Liver (tissue), 3 donors: ENCODE results near the gene SMYD5.

Source experiments
- EGR1 ChIP-seq, 2 donors: IDR thresholded peaks; 2 replicates each; pipeline ENCODE4 v1.6.1; 2016 to 2018; ENCODE audit warnings: antibody characterized with exemption in 2 of 2, low read depth in 2 of 2
- FOXA1 ChIP-seq: IDR thresholded peaks from 2 replicates; pipeline ENCODE4 v1.6.1; 2016; ENCODE audit warnings: antibody characterized with exemption
- GABPA ChIP-seq, 2 donors: IDR thresholded peaks in 1 of 2; conservative IDR thresholded peaks in 1 of 2; 2 replicates each; pipeline ENCODE4 v1.6.1; 2016; ENCODE audit warnings: antibody characterized with exemption in 2 of 2, mild to moderate bottlenecking in 1 of 2, moderate library complexity in 1 of 2
- HNF4G ChIP-seq: IDR thresholded peaks from 2 replicates; pipeline ENCODE4 v1.6.1; 2016; ENCODE audit warnings: antibody characterized with exemption
- JUND ChIP-seq, 2 donors: IDR thresholded peaks; 2 replicates each; pipeline ENCODE4 v1.6.1; 2016; ENCODE audit warnings: antibody characterized with exemption in 2 of 2
- MAX ChIP-seq: IDR thresholded peaks from 2 replicates; pipeline ENCODE4 v1.6.1; 2016; ENCODE audit warnings: antibody characterized with exemption
- NR2F2 ChIP-seq: IDR thresholded peaks from 2 replicates; pipeline ENCODE4 v1.6.1; 2016; ENCODE audit warnings: antibody characterized with exemption
- RAD21 ChIP-seq, 2 donors: IDR thresholded peaks; 2 replicates each; pipeline ENCODE4 v1.6.1; 2016; ENCODE audit warnings: antibody characterized with exemption in 2 of 2, mild to moderate bottlenecking in 2 of 2
- REST ChIP-seq: IDR thresholded peaks from 2 replicates; pipeline ENCODE4 v1.6.1; 2016; ENCODE audit warnings: antibody characterized with exemption, mild to moderate bottlenecking
- SP1 ChIP-seq: IDR thresholded peaks from 2 replicates; pipeline ENCODE4 v1.6.1; 2018; ENCODE audit warnings: antibody characterized with exemption, mild to moderate bottlenecking
- YY1 ChIP-seq: IDR thresholded peaks from 2 replicates; pipeline ENCODE4 v1.6.1; 2016; ENCODE audit warnings: antibody characterized with exemption, mild to moderate bottlenecking
- TF ChIP-seq, protein P1 (sequence below): fragments of 150-350 bp; IDR thresholded peaks from 2 replicates; pipeline ENCODE4 v1.5.1; 2017; ENCODE audit warnings: improper control_type of control experiment, low read depth, low read length; ENCODE audit not compliant: missing input control
- TF ChIP-seq, protein P2 (sequence below): IDR thresholded peaks from 2 replicates; pipeline ENCODE4 v1.6.1; 2016; ENCODE audit warnings: antibody characterized with exemption
- TF ChIP-seq, protein P3 (sequence below): IDR thresholded peaks from 2 replicates; pipeline ENCODE4 v1.6.1; 2016; ENCODE audit warnings: antibody characterized with exemption
- donor health status: healthy.
- donor health status: healthy.

DNA sequence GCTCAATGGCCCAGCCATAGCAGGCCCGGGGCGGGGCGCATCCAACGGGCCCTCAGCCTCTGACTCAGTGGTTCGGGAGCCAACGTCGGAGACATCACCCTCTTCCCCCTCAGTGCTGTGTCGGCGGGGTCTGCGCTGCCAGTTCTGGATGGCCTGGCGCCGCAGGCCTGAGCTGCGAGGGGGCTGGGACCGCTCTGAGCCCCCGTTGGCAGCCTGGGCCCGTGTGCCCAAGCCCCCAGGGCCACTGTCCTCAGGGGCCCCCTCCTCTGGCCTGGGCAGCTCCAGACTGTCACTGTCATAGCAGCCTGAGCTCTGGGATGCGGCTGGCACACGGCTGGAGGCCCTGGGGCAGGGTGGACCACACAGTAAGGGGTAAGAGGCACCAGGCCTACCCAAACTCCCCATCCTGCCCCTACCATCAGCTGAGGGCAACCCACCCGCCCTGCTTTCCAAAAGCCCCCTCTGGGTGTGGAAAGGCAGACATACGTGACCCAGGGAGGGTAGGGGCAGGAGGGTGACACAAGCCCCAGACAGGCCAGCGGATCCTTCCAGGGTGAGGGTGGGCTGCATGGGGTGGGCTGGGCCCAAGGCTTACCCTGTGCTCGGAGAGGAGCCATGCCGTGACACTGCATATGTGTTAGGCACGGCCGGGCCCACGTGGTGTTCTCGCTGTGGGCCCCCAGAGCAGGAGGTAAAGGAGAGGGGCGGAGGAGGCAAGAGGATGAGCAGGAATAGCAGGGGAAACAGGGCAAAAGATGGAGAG, 51.4 kb downstream of the SMYD5 start:
- no peak for TF ChIP-seq RAD21 (IDR thresholded peaks at IDR 0.05)
- TF ChIP-seq NR2F2: no peak
- TF ChIP-seq, protein P1, sequence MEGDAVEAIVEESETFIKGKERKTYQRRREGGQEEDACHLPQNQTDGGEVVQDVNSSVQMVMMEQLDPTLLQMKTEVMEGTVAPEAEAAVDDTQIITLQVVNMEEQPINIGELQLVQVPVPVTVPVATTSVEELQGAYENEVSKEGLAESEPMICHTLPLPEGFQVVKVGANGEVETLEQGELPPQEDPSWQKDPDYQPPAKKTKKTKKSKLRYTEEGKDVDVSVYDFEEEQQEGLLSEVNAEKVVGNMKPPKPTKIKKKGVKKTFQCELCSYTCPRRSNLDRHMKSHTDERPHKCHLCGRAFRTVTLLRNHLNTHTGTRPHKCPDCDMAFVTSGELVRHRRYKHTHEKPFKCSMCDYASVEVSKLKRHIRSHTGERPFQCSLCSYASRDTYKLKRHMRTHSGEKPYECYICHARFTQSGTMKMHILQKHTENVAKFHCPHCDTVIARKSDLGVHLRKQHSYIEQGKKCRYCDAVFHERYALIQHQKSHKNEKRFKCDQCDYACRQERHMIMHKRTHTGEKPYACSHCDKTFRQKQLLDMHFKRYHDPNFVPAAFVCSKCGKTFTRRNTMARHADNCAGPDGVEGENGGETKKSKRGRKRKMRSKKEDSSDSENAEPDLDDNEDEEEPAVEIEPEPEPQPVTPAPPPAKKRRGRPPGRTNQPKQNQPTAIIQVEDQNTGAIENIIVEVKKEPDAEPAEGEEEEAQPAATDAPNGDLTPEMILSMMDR: no peak
- TF ChIP-seq, protein P2, sequence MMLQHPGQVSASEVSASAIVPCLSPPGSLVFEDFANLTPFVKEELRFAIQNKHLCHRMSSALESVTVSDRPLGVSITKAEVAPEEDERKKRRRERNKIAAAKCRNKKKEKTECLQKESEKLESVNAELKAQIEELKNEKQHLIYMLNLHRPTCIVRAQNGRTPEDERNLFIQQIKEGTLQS: no peak
- TF ChIP-seq YY1: no peak
- no peak for TF ChIP-seq FOXA1
- TF ChIP-seq HNF4G: no peak
- TF ChIP-seq SP1: no peak
- TF ChIP-seq EGR1 (IDR thresholded peaks at IDR 0.05; ENCODE audit: low read depth in 2 of 2): no peak
- TF ChIP-seq, protein P3, sequence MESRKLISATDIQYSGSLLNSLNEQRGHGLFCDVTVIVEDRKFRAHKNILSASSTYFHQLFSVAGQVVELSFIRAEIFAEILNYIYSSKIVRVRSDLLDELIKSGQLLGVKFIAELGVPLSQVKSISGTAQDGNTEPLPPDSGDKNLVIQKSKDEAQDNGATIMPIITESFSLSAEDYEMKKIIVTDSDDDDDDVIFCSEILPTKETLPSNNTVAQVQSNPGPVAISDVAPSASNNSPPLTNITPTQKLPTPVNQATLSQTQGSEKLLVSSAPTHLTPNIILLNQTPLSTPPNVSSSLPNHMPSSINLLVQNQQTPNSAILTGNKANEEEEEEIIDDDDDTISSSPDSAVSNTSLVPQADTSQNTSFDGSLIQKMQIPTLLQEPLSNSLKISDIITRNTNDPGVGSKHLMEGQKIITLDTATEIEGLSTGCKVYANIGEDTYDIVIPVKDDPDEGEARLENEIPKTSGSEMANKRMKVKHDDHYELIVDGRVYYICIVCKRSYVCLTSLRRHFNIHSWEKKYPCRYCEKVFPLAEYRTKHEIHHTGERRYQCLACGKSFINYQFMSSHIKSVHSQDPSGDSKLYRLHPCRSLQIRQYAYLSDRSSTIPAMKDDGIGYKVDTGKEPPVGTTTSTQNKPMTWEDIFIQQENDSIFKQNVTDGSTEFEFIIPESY: no peak
- no peak for TF ChIP-seq MAX
- no peak for TF ChIP-seq JUND (IDR thresholded peaks at IDR 0.05)
- TF ChIP-seq GABPA (IDR thresholded peaks at IDR 0.05 in 1 of 2, conservative IDR thresholded peaks at IDR 0.05 in 1 of 2): no peak
- TF ChIP-seq REST: no peak
